Vagina (tissue), 2 donors: ENCODE data around the gene OPHN1. TPM values are rescaled to one million over a fixed set of nuclear protein-coding genes. Genes with fewer than 3 reads are reported as not detected.

Source experiments
- DNase-seq, 2 donors: peaks; one replicate each; pipeline ENCODE4 v3.0.0-alpha.2; 2017; ENCODE audit errors: extremely low spot score in 2 of 2
- H3K27ac ChIP-seq: fragments of 200-600 bp; sonication (generic); one replicate; pipeline ENCODE4 v1.5.1; 2019
- H3K27me3 ChIP-seq: fragments of 200-600 bp; sonication (generic); one replicate; pipeline ENCODE4 v1.5.1; 2019
- H3K36me3 ChIP-seq, 2 donors: fragments of 200-600 bp; sonication (generic); one replicate each; pipeline ENCODE4 v1.5.1; 2017 to 2019
- H3K4me1 ChIP-seq: fragments of 200-600 bp; sonication (generic); one replicate; pipeline ENCODE4 v1.5.1; 2019
- H3K4me3 ChIP-seq, 2 donors: fragments of 200-600 bp; sonication (generic); 1 replicate in 1 of 2; 2 replicates in 1 of 2; pipeline ENCODE4 v1.5.1; 2016 to 2019
- H3K9me3 ChIP-seq: fragments of 200-600 bp; sonication (generic); one replicate; pipeline ENCODE4 v1.5.1; 2019
- POLR2A ChIP-seq, 2 donors: fragments of 450-650 bp; IDR thresholded peaks; one replicate each; pipeline ENCODE4 v1.6.1; 2017; ENCODE audit warnings: antibody characterized with exemption in 2 of 2, mild to moderate bottlenecking in 2 of 2, moderate library complexity in 2 of 2
- POLR2AphosphoS5 ChIP-seq, 2 donors: sonication (generic); formaldehyde crosslinking; IDR thresholded peaks; one replicate each; pipeline ENCODE4 v1.9.0; 2017; ENCODE audit warnings: antibody characterized with exemption in 2 of 2, mild to moderate bottlenecking in 2 of 2, low read depth in 1 of 2; ENCODE audit not compliant: insufficient read depth in 1 of 2
- intact Hi-C: fragments of 100-400 bp; cut with DNase I; formaldehyde crosslinking; loops from one replicate; pipeline ENCODE4 v1.15.1; 2023
- total RNA-seq: library from RNA; depleted of rRNA; stranded (reverse); fragments of >200 nt; gene quantifications from one replicate; pipeline ENCODE4 v1.2.3, GENCODE V29; 2016
- TF ChIP-seq, protein P1 (sequence below), 3 experiments: fragments of 450-650 bp in 2 of 3; fragments of 200-600 bp in 1 of 3; sonication (generic) in 1 of 3; IDR thresholded peaks; one replicate each; pipeline ENCODE4 v1.5.1; 2017 to 2019; ENCODE audit warnings: antibody characterized with exemption in 3 of 3, mild to moderate bottlenecking in 2 of 3, moderate library complexity in 2 of 3

The OPHN1 gene
- total RNA-seq, 1 donor from 2014 or later: 11.5 TPM

DNA sequence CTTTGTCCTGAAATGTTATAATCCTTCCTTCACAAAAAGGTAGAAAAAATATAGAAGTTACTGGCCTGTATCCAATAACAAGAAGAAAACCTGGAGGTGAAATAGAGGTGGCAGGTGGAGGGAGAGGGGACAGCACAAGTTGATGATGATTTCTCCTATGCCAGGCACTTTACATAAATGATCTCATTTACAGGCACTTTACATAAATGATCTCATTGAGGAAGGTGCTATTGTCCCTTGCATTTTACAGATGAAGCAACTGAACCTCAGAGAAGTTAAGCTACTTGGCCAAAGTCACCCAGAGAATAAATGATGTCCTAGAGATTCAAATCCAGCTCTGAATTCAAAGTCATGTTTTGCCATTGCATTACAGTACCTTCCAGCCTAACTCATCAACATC lies 7.1 kb upstream of the OPHN1 start:
- H3K4me1 ChIP-seq: peaks cover 11% of the 10 kb centered on the region
- no peaks in the 10 kb centered on the region for H3K9me3 ChIP-seq
- no peak overlapping the region for H3K4me3 ChIP-seq
- H3K27ac ChIP-seq: no peak overlapping the region
- DNase-seq: no peak
- intact Hi-C loops: no loop called here
- TF ChIP-seq POLR2A (IDR thresholded peaks at IDR 0.05): no peak
- TF ChIP-seq, protein P1, sequence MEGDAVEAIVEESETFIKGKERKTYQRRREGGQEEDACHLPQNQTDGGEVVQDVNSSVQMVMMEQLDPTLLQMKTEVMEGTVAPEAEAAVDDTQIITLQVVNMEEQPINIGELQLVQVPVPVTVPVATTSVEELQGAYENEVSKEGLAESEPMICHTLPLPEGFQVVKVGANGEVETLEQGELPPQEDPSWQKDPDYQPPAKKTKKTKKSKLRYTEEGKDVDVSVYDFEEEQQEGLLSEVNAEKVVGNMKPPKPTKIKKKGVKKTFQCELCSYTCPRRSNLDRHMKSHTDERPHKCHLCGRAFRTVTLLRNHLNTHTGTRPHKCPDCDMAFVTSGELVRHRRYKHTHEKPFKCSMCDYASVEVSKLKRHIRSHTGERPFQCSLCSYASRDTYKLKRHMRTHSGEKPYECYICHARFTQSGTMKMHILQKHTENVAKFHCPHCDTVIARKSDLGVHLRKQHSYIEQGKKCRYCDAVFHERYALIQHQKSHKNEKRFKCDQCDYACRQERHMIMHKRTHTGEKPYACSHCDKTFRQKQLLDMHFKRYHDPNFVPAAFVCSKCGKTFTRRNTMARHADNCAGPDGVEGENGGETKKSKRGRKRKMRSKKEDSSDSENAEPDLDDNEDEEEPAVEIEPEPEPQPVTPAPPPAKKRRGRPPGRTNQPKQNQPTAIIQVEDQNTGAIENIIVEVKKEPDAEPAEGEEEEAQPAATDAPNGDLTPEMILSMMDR (IDR thresholded peaks at IDR 0.05): no peak
- no peak for TF ChIP-seq POLR2AphosphoS5 (IDR thresholded peaks at IDR 0.05; ENCODE audit: insufficient read depth in 1 of 2, low read depth in 1 of 2)
- H3K36me3 ChIP-seq: no peaks in the 10 kb centered on the region
- H3K27me3 ChIP-seq: no peaks in the 10 kb centered on the region

DNA sequence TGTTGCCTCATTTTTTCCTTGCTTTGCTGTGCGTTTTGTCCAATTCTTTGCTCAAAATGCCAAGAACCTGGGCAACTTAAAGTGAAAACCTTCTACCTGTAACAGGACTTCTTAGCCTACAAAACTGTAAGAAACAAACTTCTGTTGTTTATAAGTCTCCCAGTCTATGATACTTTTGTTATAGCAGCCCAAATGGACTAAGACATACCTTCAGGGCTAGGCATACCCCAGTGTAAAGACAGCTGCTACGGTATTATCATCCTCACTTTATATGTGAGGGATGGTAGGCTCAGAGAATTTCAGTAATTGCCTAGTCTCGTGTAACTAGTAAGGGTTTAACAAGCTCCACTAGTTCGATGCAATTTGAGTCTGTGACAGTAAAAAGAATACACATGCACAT lies 6.0 kb upstream of the OPHN1 start:
- no peaks in the 10 kb centered on the region for H3K27me3 ChIP-seq
- intact Hi-C loops: no loop called here
- H3K4me1 ChIP-seq: peaks cover 11% of the 10 kb centered on the region
- H3K27ac ChIP-seq: no peak overlapping the region
- DNase-seq: no peak
- H3K36me3 ChIP-seq: no peaks in the 10 kb centered on the region
- TF ChIP-seq POLR2AphosphoS5 (IDR thresholded peaks at IDR 0.05; ENCODE audit: insufficient read depth in 1 of 2, low read depth in 1 of 2) (no peak), POLR2A (IDR thresholded peaks at IDR 0.05) (no peak)
- TF ChIP-seq, protein P1 (IDR thresholded peaks at IDR 0.05): no peak
- no peaks in the 10 kb centered on the region for H3K9me3 ChIP-seq
- H3K4me3 ChIP-seq: no peak overlapping the region

DNA sequence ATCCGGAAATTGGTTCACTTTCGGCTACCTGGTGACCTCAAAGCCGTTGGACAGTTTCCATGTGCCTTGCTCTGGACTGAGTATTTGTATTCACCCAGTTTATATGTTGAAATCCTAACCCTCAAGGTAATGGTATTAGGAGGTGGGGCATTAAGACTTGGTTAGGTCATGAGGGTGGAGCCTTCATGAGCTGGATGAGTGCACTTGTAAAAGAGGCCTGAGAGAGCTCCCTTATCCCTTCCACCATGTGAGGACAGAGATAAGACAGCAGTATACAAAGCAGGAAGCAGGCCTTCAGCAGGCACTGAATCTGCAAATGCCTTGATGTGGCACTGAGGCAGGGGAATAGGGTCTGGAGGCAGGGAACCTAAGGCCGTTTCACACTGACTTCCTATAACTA lies 5.3 kb upstream of the OPHN1 start:
- H3K27me3 ChIP-seq: no peaks in the 10 kb centered on the region
- TF ChIP-seq POLR2A (IDR thresholded peaks at IDR 0.05) (no peak), POLR2AphosphoS5 (IDR thresholded peaks at IDR 0.05; ENCODE audit: insufficient read depth in 1 of 2, low read depth in 1 of 2) (no peak)
- TF ChIP-seq, protein P1 (IDR thresholded peaks at IDR 0.05): no peak
- H3K4me1 ChIP-seq: peaks cover 11% of the 10 kb centered on the region
- no peak overlapping the region for H3K27ac ChIP-seq
- H3K4me3 ChIP-seq: no peak overlapping the region
- no peaks in the 10 kb centered on the region for H3K9me3 ChIP-seq
- no peak for DNase-seq
- no peaks in the 10 kb centered on the region for H3K36me3 ChIP-seq
- intact Hi-C loops: no loop called here

DNA sequence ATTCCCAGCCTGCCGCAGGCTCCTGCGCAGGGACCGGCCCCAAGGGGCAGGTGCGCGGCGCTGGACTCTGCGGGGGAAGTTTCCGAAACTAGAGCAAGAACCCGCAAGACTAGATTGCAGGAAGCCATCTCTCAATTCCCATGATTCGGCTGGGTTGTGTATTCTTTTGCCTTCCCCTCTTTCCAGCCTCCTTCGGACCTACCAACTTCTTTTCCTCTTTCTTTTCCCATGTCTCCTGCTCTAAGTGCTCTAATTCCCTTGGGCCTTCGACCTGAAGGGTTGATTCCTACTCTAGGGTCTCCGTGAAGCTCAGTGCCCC lies 645 bp upstream of the OPHN1 start:
- H3K36me3 ChIP-seq: no peaks in the 10 kb centered on the region
- DNase-seq: no peak
- no peaks in the 10 kb centered on the region for H3K9me3 ChIP-seq
- no peaks in the 10 kb centered on the region for H3K4me1 ChIP-seq
- peak overlapping the region; percentile 47 to 57 for H3K4me3 ChIP-seq
- TF ChIP-seq, protein P1 (IDR thresholded peaks at IDR 0.05): no peak
- TF ChIP-seq POLR2A (IDR thresholded peaks at IDR 0.05) (no peak), POLR2AphosphoS5 (IDR thresholded peaks at IDR 0.05; ENCODE audit: insufficient read depth in 1 of 2, low read depth in 1 of 2) (no peak)
- H3K27me3 ChIP-seq: no peaks in the 10 kb centered on the region
- H3K27ac ChIP-seq: peak overlapping the region; percentile 81
- intact Hi-C loops: no loop called here

DNA sequence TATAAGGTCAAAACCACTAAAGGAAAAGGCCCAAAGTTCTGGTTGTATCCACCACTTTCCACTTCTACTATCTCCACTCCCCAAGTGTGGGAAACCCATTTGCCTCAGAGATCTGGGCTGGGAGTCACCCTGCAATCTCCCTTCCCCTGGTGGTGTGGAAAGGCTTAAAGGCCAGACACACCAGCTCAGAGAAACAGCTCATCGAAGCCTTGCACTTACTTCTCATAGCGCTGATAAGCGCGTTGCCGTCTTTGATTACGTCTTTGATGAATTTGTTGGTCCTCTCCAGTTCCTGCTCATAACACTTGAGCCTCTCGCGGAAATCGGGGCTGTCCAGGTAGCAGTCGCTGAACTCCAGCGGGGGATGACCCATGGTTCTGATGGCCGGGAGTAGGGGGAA lies 647 bp downstream of the OPHN1 start:
- H3K9me3 ChIP-seq: no peaks in the 10 kb centered on the region
- peak overlapping the region; percentile 47 to 57 for H3K4me3 ChIP-seq
- H3K36me3 ChIP-seq: no peaks in the 10 kb centered on the region
- no peaks in the 10 kb centered on the region for H3K27me3 ChIP-seq
- no peak for TF ChIP-seq POLR2A (IDR thresholded peaks at IDR 0.05)
- TF ChIP-seq POLR2AphosphoS5 (IDR thresholded peaks at IDR 0.05; ENCODE audit: insufficient read depth in 1 of 2, low read depth in 1 of 2): no peak
- TF ChIP-seq, protein P1 (IDR thresholded peaks at IDR 0.05): no peak
- intact Hi-C loops: no loop called here
- H3K4me1 ChIP-seq: no peaks in the 10 kb centered on the region
- H3K27ac ChIP-seq: peak overlapping the region; percentile 81
- no peak for DNase-seq
